Measurements from ENCODE around the gene SRSF1. TPM values are rescaled to one million over a fixed set of nuclear protein-coding genes. Genes with fewer than 3 reads are reported as not detected.

Gene SRSF1
- total RNA-seq, 1 experiment from 2014 or later: 575 TPM

- Histone ChIP-seq H3K4me1 (no peaks in the 10 kb centered on the region), H3K27me3 (no peaks in the 10 kb centered on the region), H3K36me3 (no peaks in the 10 kb centered on the region), H3K9me3 (replicated peaks) (no peaks in the 10 kb centered on the region), H3K4me3 (no peak overlapping the region), H3K27ac (no peak overlapping the region)
- no peak for DNase-seq
These were observed 33.3 kb upstream of the SRSF1 start for GRCh38 chr17:58040386-58040785.

- no peak for DNase-seq
These were observed 32.9 kb upstream of the SRSF1 start for GRCh38 chr17:58039975-58040374.

GRCh38 chr17:58032691-58033415 lies 25.8 kb upstream of the SRSF1 start:
- Histone ChIP-seq H3K27ac (no peak overlapping the region), H3K9me3 (replicated peaks) (no peaks in the 10 kb centered on the region), H3K4me1 (no peaks in the 10 kb centered on the region), H3K27me3 (no peaks in the 10 kb centered on the region), H3K4me3 (no peak overlapping the region), H3K36me3 (no peaks in the 10 kb centered on the region)
- DNase-seq: no peak

More at GRCh38 chr17:58039975-58040374, 32.9 kb upstream of the SRSF1 start:
- H3K4me1 ChIP-seq: no peaks in the 10 kb centered on the region
- no peaks in the 10 kb centered on the region for H3K36me3 ChIP-seq
- no peak overlapping the region for H3K27ac ChIP-seq
- no peak overlapping the region for H3K4me3 ChIP-seq
- no peaks in the 10 kb centered on the region for H3K27me3 ChIP-seq
- no peaks in the 10 kb centered on the region for H3K9me3 ChIP-seq (replicated peaks)

GRCh38 chr17:58028578-58028977 lies 21.5 kb upstream of the SRSF1 start:
- H3K36me3 ChIP-seq: no peaks in the 10 kb centered on the region
- no peak overlapping the region for H3K27ac ChIP-seq
- no peaks in the 10 kb centered on the region for H3K9me3 ChIP-seq (replicated peaks)
- DNase-seq: no peak
- H3K27me3 ChIP-seq: no peaks in the 10 kb centered on the region
- no peaks in the 10 kb centered on the region for H3K4me1 ChIP-seq
- no peak overlapping the region for H3K4me3 ChIP-seq

- Histone ChIP-seq H3K36me3 (no peaks in the 10 kb centered on the region), H3K4me3 (no peak overlapping the region), H3K4me1 (no peaks in the 10 kb centered on the region), H3K27me3 (no peaks in the 10 kb centered on the region), H3K9me3 (replicated peaks) (no peaks in the 10 kb centered on the region), H3K27ac (no peak overlapping the region)
- no peak for DNase-seq
These were observed 13.4 kb upstream of the SRSF1 start for GRCh38 chr17:58020401-58020800.

GRCh38 chr17:58019521-58019920 lies 12.5 kb upstream of the SRSF1 start:
- Histone ChIP-seq H3K36me3 (no peaks in the 10 kb centered on the region), H3K4me1 (no peaks in the 10 kb centered on the region), H3K4me3 (no peak overlapping the region), H3K27me3 (no peaks in the 10 kb centered on the region), H3K27ac (no peak overlapping the region), H3K9me3 (replicated peaks) (no peaks in the 10 kb centered on the region)
- DNase-seq: no peak

GRCh38 chr17:58019039-58019438 lies 12.0 kb upstream of the SRSF1 start:
- Histone ChIP-seq H3K4me3 (no peak overlapping the region), H3K27ac (no peak overlapping the region)

GRCh38 chr17:58010067-58010799 lies 3.2 kb upstream of the SRSF1 start:
- no peaks in the 10 kb centered on the region for H3K27me3 ChIP-seq
- no peaks in the 10 kb centered on the region; the same call in 1 of the 2 replicates for H3K4me1 ChIP-seq
- no peak overlapping the region for H3K27ac ChIP-seq
- no peak overlapping the region for H3K4me3 ChIP-seq
- DNase-seq: no peak
- H3K9me3 ChIP-seq (replicated peaks): no peaks in the 10 kb centered on the region
- peaks cover 11% of the 10 kb centered on the region for H3K36me3 ChIP-seq

More at GRCh38 chr17:58019039-58019438, 12.0 kb upstream of the SRSF1 start:
- no peak for DNase-seq
- H3K27me3 ChIP-seq: no peaks in the 10 kb centered on the region
- H3K4me1 ChIP-seq: no peaks in the 10 kb centered on the region
- no peaks in the 10 kb centered on the region for H3K36me3 ChIP-seq
- H3K9me3 ChIP-seq (replicated peaks): no peaks in the 10 kb centered on the region

GRCh38 chr17:58007781-58008706 lies 998 bp upstream of the SRSF1 start:
- H3K4me1 ChIP-seq: peaks cover 8% of the 10 kb centered on the region
- H3K36me3 ChIP-seq: peaks cover 33% of the 10 kb centered on the region
- H3K9me3 ChIP-seq (replicated peaks): no peaks in the 10 kb centered on the region
- no peak for DNase-seq
- no peaks in the 10 kb centered on the region for H3K27me3 ChIP-seq
- H3K4me3 ChIP-seq: peak overlapping the region; percentile 91
- peak overlapping the region; percentile 98 for H3K27ac ChIP-seq

- H3K27me3 ChIP-seq: no peaks in the 10 kb centered on the region
- no peaks in the 10 kb centered on the region for H3K9me3 ChIP-seq (replicated peaks)
- peak; percentile 83 to 85 for DNase-seq
- H3K4me1 ChIP-seq: peaks cover 8% of the 10 kb centered on the region
- H3K36me3 ChIP-seq: peaks cover 48% of the 10 kb centered on the region
- H3K4me3 ChIP-seq: peak overlapping the region; percentile 91
- peak overlapping the region; percentile 98 for H3K27ac ChIP-seq
These were observed 504 bp downstream of the SRSF1 start for GRCh38 chr17:58006560-58006923.

GRCh38 chr17:58005728-58006559 lies 1.1 kb downstream of the SRSF1 start:
- no peaks in the 10 kb centered on the region for H3K9me3 ChIP-seq (replicated peaks)
- H3K36me3 ChIP-seq: peaks cover 54% of the 10 kb centered on the region
- peak overlapping the region; percentile 91 for H3K4me3 ChIP-seq
- no peaks in the 10 kb centered on the region for H3K27me3 ChIP-seq
- no peak for DNase-seq
- H3K27ac ChIP-seq: peak overlapping the region; percentile 98
- H3K4me1 ChIP-seq: peaks cover 8% of the 10 kb centered on the region

GRCh38 chr17:58005031-58005727 lies 1.9 kb downstream of the SRSF1 start:
- peak overlapping the region; percentile 91 for H3K4me3 ChIP-seq
- peaks cover 57% of the 10 kb centered on the region for H3K36me3 ChIP-seq
- no peaks in the 10 kb centered on the region for H3K27me3 ChIP-seq
- H3K9me3 ChIP-seq (replicated peaks): no peaks in the 10 kb centered on the region
- H3K4me1 ChIP-seq: peaks cover 8% of the 10 kb centered on the region
- no peak for DNase-seq
- no peak overlapping the region; the same call in 1 of the 2 replicates for H3K27ac ChIP-seq

GRCh38 chr17:58004060-58004459 lies 3.0 kb downstream of the SRSF1 start:
- Histone ChIP-seq H3K27me3 (no peaks in the 10 kb centered on the region), H3K27ac (no peak overlapping the region), H3K4me3 (no peak overlapping the region), H3K9me3 (replicated peaks) (no peaks in the 10 kb centered on the region), H3K4me1 (peaks cover 8% of the 10 kb centered on the region), H3K36me3 (peaks cover 68% of the 10 kb centered on the region)
- no peak for DNase-seq
